ENCODE measurements around the gene MAN2A1. TPM values are rescaled to one million over a fixed set of nuclear protein-coding genes. Genes with fewer than 3 reads are reported as not detected.

Gene MAN2A1
- total RNA-seq, 2 donors from 2014 or later, result 60.7 to 62.1 TPM

- no peaks in the 10 kb centered on the region for H3K36me3 ChIP-seq (ENCODE audit: control insufficient read depth, insufficient read depth, low read length)
- peaks cover 15% of the 10 kb centered on the region for H3K27me3 Mint-ChIP-seq (ENCODE audit: insufficient read depth)
Observed at GRCh38 chr5:109873687-109874086, 184.0 kb downstream of the MAN2A1 start.

GRCh38 chr5:109874108-109874507 is 184.4 kb downstream of the MAN2A1 start:
- Histone ChIP-seq H3K27me3 (ENCODE audit: control insufficient read depth, insufficient read depth, low read length, poor library complexity, severe bottlenecking) (peaks cover 15% of the 10 kb centered on the region), H3K36me3 (ENCODE audit: control insufficient read depth, insufficient read depth, low read length) (no peaks in the 10 kb centered on the region), H3K9me3 (ENCODE audit: control insufficient read depth, low read length) (no peaks in the 10 kb centered on the region), H3K4me3 (ENCODE audit: low read length) (no peak overlapping the region), H3K4me1 (ENCODE audit: control insufficient read depth, insufficient read depth, low read length) (no peaks in the 10 kb centered on the region), H3K9ac (ENCODE audit: extremely low read depth, low read length, poor library complexity, severe bottlenecking) (no peak overlapping the region), H3K27ac (ENCODE audit: low read depth, low read length) (no peak overlapping the region)
- WGBS, 2 experiments (ENCODE audit: insufficient coverage in 1 of 2, insufficient read length in 1 of 2), result 92 to 93% methylated on average over 2 of the region's 2 CpGs
- H3K27me3 Mint-ChIP-seq (ENCODE audit: insufficient read depth), result peaks cover 15% of the 10 kb centered on the region
- DNase-seq, result no peak
- H3K4me3 Mint-ChIP-seq, result no peak overlapping the region
- no peak overlapping the region for H3K27ac Mint-ChIP-seq
- peaks cover 4% of the 10 kb centered on the region for H3K36me3 Mint-ChIP-seq (ENCODE audit: low read depth)
- no peaks in the 10 kb centered on the region for H3K4me1 Mint-ChIP-seq
- H3K9me3 Mint-ChIP-seq, result peaks cover 2% of the 10 kb centered on the region
- no peak for TF ChIP-seq CTCF (conservative IDR thresholded peaks at IDR 0.05)

More at GRCh38 chr5:109873687-109874086, 184.0 kb downstream of the MAN2A1 start:
- Histone ChIP-seq H3K9ac (ENCODE audit: extremely low read depth, low read length, poor library complexity, severe bottlenecking) (no peak overlapping the region), H3K27ac (ENCODE audit: low read depth, low read length) (no peak overlapping the region), H3K4me1 (ENCODE audit: control insufficient read depth, insufficient read depth, low read length) (no peaks in the 10 kb centered on the region), H3K4me3 (ENCODE audit: low read length) (no peak overlapping the region), H3K27me3 (ENCODE audit: control insufficient read depth, insufficient read depth, low read length, poor library complexity, severe bottlenecking) (peaks cover 15% of the 10 kb centered on the region), H3K9me3 (ENCODE audit: control insufficient read depth, low read length) (no peaks in the 10 kb centered on the region)
- Mint-ChIP-seq H3K9me3 (peaks cover 2% of the 10 kb centered on the region), H3K4me1 (no peaks in the 10 kb centered on the region), H3K4me3 (no peak overlapping the region), H3K36me3 (ENCODE audit: low read depth) (peaks cover 6% of the 10 kb centered on the region), H3K27ac (no peak overlapping the region)
- 96 to 100% methylated on average over 3 to 4 of the region's 4 CpGs for WGBS, 2 experiments (ENCODE audit: insufficient coverage in 1 of 2, insufficient read length in 1 of 2)
- no peak for DNase-seq
- no peak for TF ChIP-seq CTCF (conservative IDR thresholded peaks at IDR 0.05)

GRCh38 chr5:109876030-109876725 is 186.5 kb downstream of the MAN2A1 start:
- no peak overlapping the region for H3K27ac Mint-ChIP-seq
- H3K9me3 ChIP-seq (ENCODE audit: control insufficient read depth, low read length), result no peaks in the 10 kb centered on the region
- H3K4me3 Mint-ChIP-seq, result no peak overlapping the region
- no peak for DNase-seq
- H3K27me3 Mint-ChIP-seq (ENCODE audit: insufficient read depth), result peaks cover 15% of the 10 kb centered on the region
- no peaks in the 10 kb centered on the region for H3K4me1 ChIP-seq (ENCODE audit: control insufficient read depth, insufficient read depth, low read length)
- no peaks in the 10 kb centered on the region for H3K36me3 ChIP-seq (ENCODE audit: control insufficient read depth, insufficient read depth, low read length)
- peaks cover 15% of the 10 kb centered on the region for H3K27me3 ChIP-seq (ENCODE audit: control insufficient read depth, insufficient read depth, low read length, poor library complexity, severe bottlenecking)
- TF ChIP-seq CTCF (conservative IDR thresholded peaks at IDR 0.05), result no peak
- no peaks in the 10 kb centered on the region for H3K4me1 Mint-ChIP-seq
- H3K36me3 Mint-ChIP-seq (ENCODE audit: low read depth), result no peaks in the 10 kb centered on the region
- no peak overlapping the region for H3K27ac ChIP-seq (ENCODE audit: low read depth, low read length)
- H3K4me3 ChIP-seq (ENCODE audit: low read length), result no peak overlapping the region
- no peak overlapping the region for H3K9ac ChIP-seq (ENCODE audit: extremely low read depth, low read length, poor library complexity, severe bottlenecking)
- WGBS, 2 experiments (ENCODE audit: insufficient coverage in 1 of 2, insufficient read length in 1 of 2), result 94 to 96% methylated on average over 5 to 6 of the region's 6 CpGs
- H3K9me3 Mint-ChIP-seq, result peaks cover 2% of the 10 kb centered on the region
